Activated T-cell treated with anti-CD3 and anti-CD28 coated beads, Interleukin-2, amount 50 U/mL, for 48 hours (primary cell): ENCODE measurements around the gene FKBP5.
"Not testable (repeated sequence)": the region's sequence is repeated elsewhere in the genome, so short reads cannot be mapped to it uniquely, and the experiment has no call there.

ENCODE experiments used
- DNase-seq, 2 experiments: peaks; one replicate each; pipeline ENCODE4 v3.0.0-alpha.2; 2020

FKBP5 gene

GRCh38 chr6:35688605-35689322, at the start of gene FKBP5:
Gene FKBP5, minus strand, starts transcription at chr6:35688915. Its CDS starts 46,091 bp downstream, at chr6:35642824.
- peak; percentile 93 to 94 for DNase-seq

GRCh38 chr6:35737413-35738211, 48.9 kb upstream of the FKBP5 start:
- DNase-seq = peak; percentile 59 to 62

GRCh38 chr6:35736982-35737412, 48.3 kb upstream of the FKBP5 start, which contains the start of gene ARMC12:
Gene ARMC12, plus strand, starts transcription at chr6:35737032. Its CDS starts 77 bp downstream, at chr6:35737109.
- DNase-seq = no peak

GRCh38 chr6:35736253-35736894, 47.7 kb upstream of the FKBP5 start:
- peak; percentile 90 to 94 for DNase-seq

GRCh38 chr6:35735452-35735851, 46.7 kb upstream of the FKBP5 start:
- no peak for DNase-seq

- DNase-seq = not testable (repeated sequence)
Measured at GRCh38 chr6:35734319-35734718, 45.6 kb upstream of the FKBP5 start.

- DNase-seq = no peak
Measured at GRCh38 chr6:35733633-35734032, 44.9 kb upstream of the FKBP5 start.

- DNase-seq = peak; percentile 95 to 97
Measured at GRCh38 chr6:35731736-35732532, 43.2 kb upstream of the FKBP5 start.

- peak; percentile 97 to 98 for DNase-seq
Measured at GRCh38 chr6:35731414-35731735, 42.7 kb upstream of the FKBP5 start.

- DNase-seq = no peak
Measured at GRCh38 chr6:35730745-35731413, 42.2 kb upstream of the FKBP5 start.

GRCh38 chr6:35729722-35730121, 41.0 kb upstream of the FKBP5 start:
- peak in 1 of 2 experiments; percentile 30 for DNase-seq

- DNase-seq = peak; percentile 63 to 65
Measured at GRCh38 chr6:35728683-35729678, 40.3 kb upstream of the FKBP5 start.

GRCh38 chr6:35727935-35728682, 39.4 kb upstream of the FKBP5 start:
- DNase-seq = peak; percentile 86 to 90

GRCh38 chr6:35727231-35727934, 38.7 kb upstream of the FKBP5 start:
- DNase-seq = no peak

GRCh38 chr6:35725721-35726438, 37.2 kb upstream of the FKBP5 start:
- DNase-seq = peak; percentile 69 to 72

- no peak for DNase-seq
Measured at GRCh38 chr6:35725081-35725708, 36.5 kb upstream of the FKBP5 start.

GRCh38 chr6:35724471-35724870, 35.8 kb upstream of the FKBP5 start:
- DNase-seq = no peak

GRCh38 chr6:35724059-35724458, 35.3 kb upstream of the FKBP5 start:
- DNase-seq = no peak
